Mononuclear cell (primary cell): Measurements from ENCODE around the gene WWOX. TPM values are rescaled to one million over a fixed set of nuclear protein-coding genes. Genes with fewer than 3 reads are reported as not detected.

Experiments used
- H3K27me3 ChIP-seq: 2 replicates; pipeline ENCODE4 v1.6.0; 2011; ENCODE audit warnings: low read length, control low read depth; ENCODE audit not compliant: insufficient read depth
- H3K4me1 ChIP-seq: 2 replicates; pipeline ENCODE4 v1.5.1; 2011; ENCODE audit warnings: mild to moderate bottlenecking, low read length, control low read depth; ENCODE audit not compliant: insufficient read depth
- H3K4me3 ChIP-seq: 2 replicates; pipeline ENCODE4 v1.5.1; 2011; ENCODE audit warnings: mild to moderate bottlenecking, low read length, moderate library complexity
- H3K9me3 ChIP-seq: 2 replicates; pipeline ENCODE4 v1.5.1; 2011; ENCODE audit warnings: low read depth, mild to moderate bottlenecking, control low read depth, low read length
- total RNA-seq: library from RNA; depleted of rRNA; stranded (reverse); fragments of >200 nt; gene quantifications from one replicate; pipeline ENCODE4 v1.2.3, GENCODE V29; 2012

WWOX gene
- total RNA-seq, 1 donor = 22.7 TPM

GRCh38 chr16:79182616-79183015, 1083.2 kb downstream of the WWOX start:
- Histone ChIP-seq H3K4me1 (no peaks in the 10 kb centered on the region), H3K27me3 (no peaks in the 10 kb centered on the region), H3K9me3 (no peaks in the 10 kb centered on the region), H3K4me3 (no peak overlapping the region)

DNA sequence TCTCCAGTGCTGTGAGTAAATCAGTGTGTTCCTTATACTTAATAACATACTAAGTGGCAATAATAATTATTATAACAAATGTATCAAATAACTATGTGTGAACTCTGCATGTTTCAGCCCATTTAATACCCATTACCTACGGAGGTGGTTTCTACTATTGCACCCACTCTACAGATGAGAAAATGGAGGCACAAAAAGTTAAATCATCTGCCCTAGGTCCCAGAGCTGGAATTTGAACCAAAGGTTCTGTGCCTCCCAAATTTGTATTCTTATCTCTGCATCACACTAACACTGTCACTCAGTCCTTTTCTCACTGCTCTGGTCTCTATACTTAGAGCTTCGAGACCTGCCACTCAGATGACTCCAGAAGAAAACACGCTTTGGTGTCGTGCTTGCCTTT, 1084.1 kb downstream of the WWOX start:
- no peaks in the 10 kb centered on the region for H3K9me3 ChIP-seq
- H3K27me3 ChIP-seq = no peaks in the 10 kb centered on the region
- H3K4me1 ChIP-seq = no peaks in the 10 kb centered on the region
- H3K4me3 ChIP-seq = no peak overlapping the region

DNA sequence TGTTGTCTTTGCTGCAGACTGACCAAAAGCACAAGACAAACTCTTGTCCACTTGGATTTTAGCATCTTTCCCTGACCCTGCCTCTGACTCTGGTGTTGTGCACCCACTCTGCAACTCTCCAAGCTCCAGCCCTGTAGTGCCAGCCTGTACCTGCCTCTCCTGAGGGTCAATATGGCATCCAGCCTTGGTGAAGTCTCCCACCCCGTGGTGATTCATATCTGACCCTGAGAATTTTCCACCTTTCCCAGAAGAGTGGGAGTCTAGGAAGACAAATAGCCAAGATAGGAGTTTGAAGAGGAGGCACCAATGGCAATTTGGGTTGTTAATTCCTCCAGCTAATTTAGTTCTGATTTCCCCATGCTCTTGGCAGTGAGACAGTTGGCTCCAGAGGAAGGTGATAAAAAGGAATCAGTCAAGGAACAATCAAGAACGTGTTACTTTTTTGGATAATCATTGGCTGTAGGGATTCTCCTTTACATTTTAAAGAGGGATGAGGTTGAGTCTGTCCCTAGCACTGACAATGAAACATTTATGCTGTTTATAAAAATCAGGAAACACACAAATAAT, 1085.1 kb downstream of the WWOX start:
- H3K4me1 ChIP-seq = no peaks in the 10 kb centered on the region

DNA sequence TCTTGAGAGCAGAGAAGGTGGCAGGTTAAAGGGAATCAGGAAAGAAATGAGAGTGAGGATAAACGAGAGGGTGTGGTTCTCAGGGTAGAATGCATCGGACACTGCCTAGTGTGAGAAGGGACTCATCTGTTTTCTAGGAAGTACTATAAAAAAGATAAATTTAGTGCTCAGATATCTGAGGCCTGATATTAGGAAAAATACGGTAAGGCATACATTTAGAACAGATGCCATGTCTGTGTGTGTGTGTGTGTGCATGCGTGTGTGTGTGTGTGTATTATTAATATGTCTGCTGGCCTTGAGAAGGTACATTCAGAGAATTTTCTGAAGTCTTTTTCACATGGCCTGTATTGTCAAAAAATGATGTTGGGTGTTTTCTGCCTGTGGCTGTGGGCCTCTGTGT, 1086.3 kb downstream of the WWOX start:
- Histone ChIP-seq H3K4me3 (no peak overlapping the region), H3K27me3 (no peaks in the 10 kb centered on the region), H3K4me1 (no peaks in the 10 kb centered on the region), H3K9me3 (no peaks in the 10 kb centered on the region)

More for the DNA sequence above, 1085.1 kb downstream of the WWOX start:
- no peaks in the 10 kb centered on the region for H3K9me3 ChIP-seq
- H3K27me3 ChIP-seq = no peaks in the 10 kb centered on the region
- no peak overlapping the region for H3K4me3 ChIP-seq

GRCh38 chr16:79186196-79186595, 1086.7 kb downstream of the WWOX start:
- H3K4me3 ChIP-seq = no peak overlapping the region
- no peaks in the 10 kb centered on the region for H3K4me1 ChIP-seq
- no peaks in the 10 kb centered on the region for H3K9me3 ChIP-seq
- H3K27me3 ChIP-seq = no peaks in the 10 kb centered on the region

GRCh38 chr16:79188115-79188738, 1088.8 kb downstream of the WWOX start:
- Histone ChIP-seq H3K4me3 (no peak overlapping the region), H3K9me3 (no peaks in the 10 kb centered on the region), H3K27me3 (no peaks in the 10 kb centered on the region), H3K4me1 (no peaks in the 10 kb centered on the region)

GRCh38 chr16:79188739-79189122, 1089.3 kb downstream of the WWOX start:
- no peaks in the 10 kb centered on the region for H3K4me1 ChIP-seq
- no peaks in the 10 kb centered on the region for H3K27me3 ChIP-seq
- no peak overlapping the region for H3K4me3 ChIP-seq
- no peaks in the 10 kb centered on the region for H3K9me3 ChIP-seq

DNA sequence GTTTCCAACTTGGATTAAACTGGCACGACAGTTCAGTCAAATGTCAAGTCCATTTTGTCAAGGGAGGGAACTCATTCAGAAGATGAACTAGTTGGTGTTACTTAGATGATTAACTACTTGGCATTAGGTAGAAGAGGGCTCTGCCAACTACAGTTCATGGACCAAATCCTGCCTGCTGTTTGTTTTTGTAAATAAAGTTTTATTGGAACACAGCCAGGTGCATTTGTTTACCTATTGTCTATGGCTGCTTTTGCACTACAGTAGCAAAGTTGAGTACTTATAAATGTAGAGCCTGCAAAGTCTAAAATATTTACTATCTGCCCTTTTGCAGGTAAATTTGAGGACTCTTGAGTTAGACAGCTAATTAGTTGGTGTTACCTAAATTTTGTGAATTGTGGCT, 1091.1 kb downstream of the WWOX start:
- H3K4me1 ChIP-seq = peaks cover 6% of the 10 kb centered on the region
- no peaks in the 10 kb centered on the region for H3K9me3 ChIP-seq
- no peaks in the 10 kb centered on the region for H3K27me3 ChIP-seq
- no peak overlapping the region for H3K4me3 ChIP-seq

GRCh38 chr16:79191933-79192332, 1092.5 kb downstream of the WWOX start:
- no peak overlapping the region for H3K4me3 ChIP-seq
- H3K4me1 ChIP-seq = peaks cover 11% of the 10 kb centered on the region

GRCh38 chr16:79192904-79193303, 1093.5 kb downstream of the WWOX start:
- no peak overlapping the region for H3K4me3 ChIP-seq
- H3K27me3 ChIP-seq = no peaks in the 10 kb centered on the region
- H3K4me1 ChIP-seq = peaks cover 11% of the 10 kb centered on the region
- H3K9me3 ChIP-seq = no peaks in the 10 kb centered on the region

More at GRCh38 chr16:79191933-79192332, 1092.5 kb downstream of the WWOX start:
- Histone ChIP-seq H3K27me3 (no peaks in the 10 kb centered on the region), H3K9me3 (no peaks in the 10 kb centered on the region)

GRCh38 chr16:79194291-79194690, 1094.8 kb downstream of the WWOX start:
- H3K9me3 ChIP-seq = no peaks in the 10 kb centered on the region
- no peaks in the 10 kb centered on the region for H3K27me3 ChIP-seq
- no peak overlapping the region for H3K4me3 ChIP-seq
- peaks cover 11% of the 10 kb centered on the region for H3K4me1 ChIP-seq

DNA sequence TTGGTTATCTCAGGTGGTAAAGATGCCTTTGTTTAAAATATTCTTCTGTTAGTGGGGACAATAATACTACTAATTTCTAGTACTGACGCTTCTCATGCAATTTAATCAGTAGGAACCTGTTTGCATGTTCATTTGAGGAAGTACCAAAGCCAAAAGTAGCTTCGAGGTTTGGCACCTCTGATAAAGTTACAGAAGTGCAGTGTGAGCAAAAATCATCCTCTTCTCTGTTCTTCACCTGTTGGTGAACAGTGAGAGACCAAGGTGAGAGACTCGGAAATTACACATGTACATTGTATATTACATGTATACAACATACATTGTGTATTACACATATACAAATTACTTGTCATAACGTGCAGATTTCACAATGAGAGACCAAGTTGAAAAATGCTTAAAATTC, 1096.5 kb downstream of the WWOX start:
- Histone ChIP-seq H3K4me3 (no peak overlapping the region), H3K4me1 (peaks cover 11% of the 10 kb centered on the region), H3K27me3 (no peaks in the 10 kb centered on the region), H3K9me3 (no peaks in the 10 kb centered on the region)

- Histone ChIP-seq H3K4me1 (peaks cover under 1% of the 10 kb centered on the region), H3K27me3 (no peaks in the 10 kb centered on the region), H3K9me3 (no peaks in the 10 kb centered on the region), H3K4me3 (no peak overlapping the region)
Measured at GRCh38 chr16:79201436-79201835, 1102.0 kb downstream of the WWOX start.

GRCh38 chr16:79202977-79203376, 1103.5 kb downstream of the WWOX start:
- no peak overlapping the region for H3K4me3 ChIP-seq
- no peaks in the 10 kb centered on the region for H3K9me3 ChIP-seq
- no peaks in the 10 kb centered on the region for H3K4me1 ChIP-seq
- no peaks in the 10 kb centered on the region for H3K27me3 ChIP-seq

DNA sequence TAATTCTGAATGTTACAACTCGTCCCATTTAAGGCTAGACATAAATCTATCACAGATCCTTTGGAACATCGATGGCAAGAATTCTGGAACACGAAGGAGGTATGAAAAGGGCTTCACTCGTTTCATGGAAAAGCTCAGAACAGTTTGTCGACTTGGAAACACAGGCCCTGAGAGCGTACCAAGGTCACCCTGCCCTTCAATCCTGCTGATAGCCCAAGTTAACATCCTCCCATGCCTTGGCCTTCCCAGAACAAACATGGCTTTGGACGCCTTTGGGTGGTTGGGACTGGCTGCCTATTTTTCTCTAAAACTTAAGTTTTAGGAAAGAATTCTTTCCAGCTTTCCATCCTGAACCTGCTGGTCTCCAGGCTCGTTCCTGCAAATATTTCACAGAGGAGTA, 1105.0 kb downstream of the WWOX start:
- Histone ChIP-seq H3K9me3 (no peaks in the 10 kb centered on the region), H3K4me3 (no peak overlapping the region), H3K27me3 (no peaks in the 10 kb centered on the region), H3K4me1 (no peaks in the 10 kb centered on the region)

GRCh38 chr16:79206889-79207288, 1107.4 kb downstream of the WWOX start:
- no peak overlapping the region for H3K4me3 ChIP-seq
- no peaks in the 10 kb centered on the region for H3K27me3 ChIP-seq
- no peaks in the 10 kb centered on the region for H3K9me3 ChIP-seq
- H3K4me1 ChIP-seq = no peaks in the 10 kb centered on the region
